KBM-7 (cell line): ENCODE data around the gene PLS1.
"Not testable (repeated sequence)": the region's sequence is repeated elsewhere in the genome, so short reads cannot be mapped to it uniquely, and the experiment has no call there.

Source experiments
- DNase-seq: peaks from one replicate; pipeline ENCODE4 v3.0.0-alpha.2; 2015
- in situ Hi-C: fragments of 300-500 bp; cut with MboI; formaldehyde crosslinking; loops from 2 replicates; pipeline ENCODE4 v1.14.3; 2020; ENCODE audit warnings: low sequenced_read_pairs, low pct_unique_long_range_greater_than_20kb, mixed read lengths

PLS1 gene

GRCh38 chr3:142592268-142592667, 3.9 kb upstream of the PLS1 start:
- in situ Hi-C loops, result loop anchor here (25.0 kb wide), 2 partner anchors 320 to 395 kb away; no protein-coding TSS in a partner anchor

GRCh38 chr3:142595141-142595540, 1.1 kb upstream of the PLS1 start:
- in situ Hi-C loops, result loop anchor here (25.0 kb wide), 2 partner anchors 317 to 392 kb away; no protein-coding TSS in a partner anchor
- no peak for DNase-seq

More at GRCh38 chr3:142592268-142592667, 3.9 kb upstream of the PLS1 start:
- not testable (repeated sequence) for DNase-seq

- no peak for DNase-seq
- in situ Hi-C loops, result loop anchor here (25.0 kb wide), 2 partner anchors 317 to 392 kb away; no protein-coding TSS in a partner anchor
Measured at GRCh38 chr3:142595581-142595950, 627 bp upstream of the PLS1 start.

GRCh38 chr3:142596726-142597088, 514 bp downstream of the PLS1 start:
- DNase-seq, result no peak
- in situ Hi-C loops, result loop anchor here (25.0 kb wide), 2 partner anchors 316 to 391 kb away; no protein-coding TSS in a partner anchor

- in situ Hi-C loops, result loop anchor here (25.0 kb wide), 2 partner anchors 314 to 389 kb away; no protein-coding TSS in a partner anchor
- peak; percentile 35 for DNase-seq
Measured at GRCh38 chr3:142597906-142598305, 1.7 kb downstream of the PLS1 start.

GRCh38 chr3:142601713-142602112, 5.5 kb downstream of the PLS1 start:
- in situ Hi-C loops, result no loop called here
- DNase-seq, result no peak

- in situ Hi-C loops, result no loop called here
- no peak for DNase-seq
Measured at GRCh38 chr3:142602619-142603385, 6.6 kb downstream of the PLS1 start.

- in situ Hi-C loops, result not testable (repeated sequence)
Measured at GRCh38 chr3:142603386-142603705, 7.2 kb downstream of the PLS1 start.

GRCh38 chr3:142604940-142605339, 8.7 kb downstream of the PLS1 start:
- in situ Hi-C loops, result no loop called here
- DNase-seq, result no peak

More at GRCh38 chr3:142603386-142603705, 7.2 kb downstream of the PLS1 start:
- DNase-seq, result not testable (repeated sequence)

- no peak for DNase-seq
- in situ Hi-C loops, result no loop called here
Measured at GRCh38 chr3:142608631-142609030, 12.4 kb downstream of the PLS1 start.

GRCh38 chr3:142609136-142609535, 12.9 kb downstream of the PLS1 start:
- DNase-seq, result no peak
- in situ Hi-C loops, result no loop called here

- no peak for DNase-seq
- in situ Hi-C loops, result no loop called here
Measured at GRCh38 chr3:142611206-142611605, 15.0 kb downstream of the PLS1 start.

GRCh38 chr3:142613491-142613890, 17.3 kb downstream of the PLS1 start:
- no peak for DNase-seq
- in situ Hi-C loops, result no loop called here

- in situ Hi-C loops, result no loop called here
- no peak for DNase-seq
Measured at GRCh38 chr3:142614059-142614626, 17.9 kb downstream of the PLS1 start.

GRCh38 chr3:142615171-142615570, 19.0 kb downstream of the PLS1 start:
- in situ Hi-C loops, result no loop called here
- no peak for DNase-seq

- no peak for DNase-seq
- in situ Hi-C loops, result no loop called here
Measured at GRCh38 chr3:142618917-142619461, 22.8 kb downstream of the PLS1 start.

GRCh38 chr3:142622405-142622804, 26.2 kb downstream of the PLS1 start:
- no peak for DNase-seq
- in situ Hi-C loops, result no loop called here

GRCh38 chr3:142623194-142623593, 27.0 kb downstream of the PLS1 start:
- DNase-seq, result no peak
- in situ Hi-C loops, result no loop called here

GRCh38 chr3:142624341-142625152, 28.4 kb downstream of the PLS1 start:
- no peak for DNase-seq
- in situ Hi-C loops, result no loop called here

- no peak for DNase-seq
- in situ Hi-C loops, result no loop called here
Measured at GRCh38 chr3:142625153-142625440, 28.9 kb downstream of the PLS1 start.
